Inflammatory macrophage treated with lipopolysaccharide for 1 hour (primary cell): ENCODE measurements around the gene EID1.
"Not testable (repeated sequence)": the region's sequence is repeated elsewhere in the genome, so short reads cannot be mapped to it uniquely, and the experiment has no call there.

ENCODE experiments used
- DNase-seq, 2 donors: peaks; one replicate each; pipeline ENCODE4 v3.0.0-alpha.2; 2020 to 2022

EID1 gene, protein sequence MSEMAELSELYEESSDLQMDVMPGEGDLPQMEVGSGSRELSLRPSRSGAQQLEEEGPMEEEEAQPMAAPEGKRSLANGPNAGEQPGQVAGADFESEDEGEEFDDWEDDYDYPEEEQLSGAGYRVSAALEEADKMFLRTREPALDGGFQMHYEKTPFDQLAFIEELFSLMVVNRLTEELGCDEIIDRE

GRCh38 chr15:48877630-48878595 is at the start of gene EID1:
EID1 (plus strand) TSS chr15:48878134; CDS start chr15:48878177, 43 bp downstream.
- peak; percentile 89 to 96 for DNase-seq

DNA sequence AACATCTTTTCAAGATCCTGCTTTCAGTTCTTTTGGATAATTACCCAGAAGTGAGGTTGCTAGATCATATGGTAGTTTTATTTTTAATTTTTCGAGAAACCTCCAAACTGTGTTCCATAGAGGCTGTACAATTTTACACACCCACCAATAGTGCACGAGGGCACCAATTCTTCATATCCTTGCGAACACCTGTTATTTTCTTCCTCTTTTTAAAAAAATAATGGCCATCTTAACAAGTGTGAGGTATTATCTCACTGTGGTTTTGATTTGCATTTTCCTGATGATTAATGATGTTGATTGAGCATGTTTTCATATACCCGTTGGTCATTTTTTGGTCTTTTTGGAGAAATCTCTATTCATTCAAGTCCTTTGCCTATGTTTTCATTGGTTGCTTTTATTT is 49.5 kb upstream of the EID1 start:
- no peak for DNase-seq

- no peak for DNase-seq
Measured at GRCh38 chr15:48828906-48829305, 49.0 kb upstream of the EID1 start.

GRCh38 chr15:48832648-48833047 is 45.3 kb upstream of the EID1 start:
- DNase-seq = no peak

- DNase-seq = no peak
Measured at GRCh38 chr15:48833526-48834239, 44.3 kb upstream of the EID1 start.

GRCh38 chr15:48834756-48835155 is 43.2 kb upstream of the EID1 start:
- DNase-seq = no peak

GRCh38 chr15:48842501-48842900 is 35.4 kb upstream of the EID1 start:
- no peak for DNase-seq

DNA sequence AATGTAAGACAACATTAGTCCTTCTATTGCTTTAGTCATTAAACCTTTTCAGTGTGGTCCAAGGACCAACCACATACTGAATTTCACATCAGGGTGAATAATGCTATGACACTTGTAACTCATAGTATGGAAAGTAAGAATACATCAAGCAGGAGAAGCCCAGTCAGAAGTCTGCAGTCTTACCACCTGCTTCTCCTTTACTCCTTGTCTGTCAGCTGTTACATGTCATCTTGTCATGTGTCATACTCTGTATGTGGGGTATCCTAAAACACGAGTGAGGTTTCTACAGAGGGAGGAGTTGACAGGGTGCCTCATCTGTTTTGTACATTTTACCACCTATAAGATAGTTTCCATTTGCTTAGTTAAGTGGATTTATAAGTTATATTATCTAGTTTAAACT is 32.8 kb upstream of the EID1 start:
- DNase-seq = no peak

GRCh38 chr15:48850648-48851047 is 27.3 kb upstream of the EID1 start:
- no peak for DNase-seq

DNA sequence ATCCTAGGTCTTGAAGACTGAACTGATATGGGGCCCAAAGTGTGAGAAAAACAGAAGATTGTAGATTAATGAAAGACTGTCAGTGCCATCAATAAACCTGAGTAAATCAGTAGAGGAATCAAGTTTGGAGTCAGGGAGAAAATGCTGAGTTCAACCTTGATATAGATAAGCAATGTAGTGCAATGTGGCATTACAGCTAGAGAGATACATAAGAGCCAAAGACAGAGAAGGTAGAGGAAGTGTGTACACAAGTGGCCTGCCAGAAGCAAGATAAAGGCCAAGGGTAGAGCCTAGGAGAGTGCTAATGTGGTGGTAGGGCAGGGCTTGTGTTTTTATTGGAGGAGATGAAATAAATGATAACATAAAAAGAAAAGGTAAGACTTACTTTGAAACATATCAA is 26.0 kb upstream of the EID1 start:
- no peak for DNase-seq

DNA sequence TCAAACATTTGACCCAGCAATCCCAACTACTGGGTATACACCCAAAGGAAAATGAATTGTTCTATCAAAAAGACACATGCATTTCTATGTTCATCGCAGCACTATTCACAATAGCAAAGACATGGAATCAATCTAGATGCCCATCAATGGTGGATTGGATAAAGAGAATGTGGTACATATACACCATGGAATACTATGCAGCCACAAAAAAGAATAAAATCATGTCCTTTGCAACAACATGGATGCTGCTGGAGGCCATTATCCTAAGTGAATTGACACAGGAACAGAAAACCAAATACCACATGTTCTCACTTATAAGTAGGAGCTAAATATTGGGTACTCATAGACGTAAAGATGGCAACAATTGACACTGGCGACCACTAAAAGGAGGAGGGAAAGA is 23.5 kb upstream of the EID1 start:
- DNase-seq = not testable (repeated sequence)

GRCh38 chr15:48855501-48856440 is 22.2 kb upstream of the EID1 start:
- no peak for DNase-seq

- no peak for DNase-seq
Measured at GRCh38 chr15:48856942-48857341, 21.0 kb upstream of the EID1 start.

GRCh38 chr15:48858401-48858800 is 19.5 kb upstream of the EID1 start:
- no peak for DNase-seq

GRCh38 chr15:48859426-48859825 is 18.5 kb upstream of the EID1 start:
- no peak for DNase-seq

DNA sequence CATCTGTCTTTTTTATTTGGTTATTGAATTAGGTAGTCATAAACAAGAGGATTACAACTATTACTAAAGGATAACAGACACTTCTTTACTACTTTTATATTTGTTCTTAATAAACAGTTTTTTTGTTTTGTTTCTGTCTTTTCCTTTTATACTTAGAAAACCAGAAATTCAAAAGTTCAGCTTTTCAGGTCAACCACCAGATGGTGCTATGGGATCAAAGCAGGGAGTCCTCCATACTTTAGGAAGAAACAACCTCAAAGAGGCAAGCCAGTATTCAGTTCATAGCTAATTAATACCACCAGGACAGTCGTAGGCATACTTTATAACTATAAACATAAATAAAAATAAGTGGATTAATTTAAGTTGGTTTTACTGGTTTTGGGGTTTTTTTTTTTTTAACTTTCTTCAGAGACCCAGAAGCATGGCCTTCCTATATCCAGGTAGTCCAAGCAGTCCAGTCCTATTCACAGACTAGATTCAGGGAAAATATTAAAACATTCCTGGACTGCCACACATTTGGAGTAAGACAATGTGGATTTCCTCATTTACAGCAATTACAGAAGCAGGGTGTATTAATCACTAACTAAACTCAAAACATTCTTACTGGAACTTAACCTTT is 16.0 kb upstream of the EID1 start:
- peak; percentile 50 to 72 for DNase-seq

GRCh38 chr15:48862705-48863104 is 15.2 kb upstream of the EID1 start:
- peak; percentile 12 to 38 for DNase-seq

DNA sequence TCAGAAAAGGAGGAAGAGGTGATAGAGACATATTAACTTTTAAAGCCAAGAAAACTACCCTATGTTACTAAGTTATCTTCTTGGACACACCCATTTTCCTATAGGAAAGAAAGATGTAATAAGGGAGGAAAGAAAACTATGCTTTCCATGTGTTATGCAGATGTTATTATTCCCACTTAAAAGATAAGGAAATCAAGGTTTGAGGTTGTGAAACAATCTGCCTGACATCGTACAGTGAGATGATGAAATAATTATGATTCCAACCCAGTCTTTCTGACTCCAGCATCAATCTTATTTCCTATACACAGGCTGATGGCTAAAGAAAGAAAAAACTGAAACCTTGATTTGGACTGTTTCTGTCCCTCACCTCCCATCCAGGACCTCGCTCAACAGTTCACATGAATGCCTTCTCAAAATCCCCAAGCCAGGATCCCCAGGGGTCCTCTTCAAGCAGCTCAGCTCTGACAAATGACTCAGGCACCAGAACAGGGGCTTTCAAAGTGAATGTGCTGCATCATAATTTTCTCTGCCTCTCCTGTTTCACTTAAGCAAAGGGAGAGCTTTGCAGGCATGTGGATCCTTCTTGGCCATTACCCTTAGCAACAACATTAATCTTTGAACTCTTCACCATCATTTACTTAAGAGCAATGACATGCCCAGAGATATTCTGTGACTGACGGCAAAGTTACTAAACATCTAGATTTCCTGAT is 12.4 kb upstream of the EID1 start:
- no peak for DNase-seq

GRCh38 chr15:48866141-48866563 is 11.8 kb upstream of the EID1 start:
- DNase-seq = no peak

DNA sequence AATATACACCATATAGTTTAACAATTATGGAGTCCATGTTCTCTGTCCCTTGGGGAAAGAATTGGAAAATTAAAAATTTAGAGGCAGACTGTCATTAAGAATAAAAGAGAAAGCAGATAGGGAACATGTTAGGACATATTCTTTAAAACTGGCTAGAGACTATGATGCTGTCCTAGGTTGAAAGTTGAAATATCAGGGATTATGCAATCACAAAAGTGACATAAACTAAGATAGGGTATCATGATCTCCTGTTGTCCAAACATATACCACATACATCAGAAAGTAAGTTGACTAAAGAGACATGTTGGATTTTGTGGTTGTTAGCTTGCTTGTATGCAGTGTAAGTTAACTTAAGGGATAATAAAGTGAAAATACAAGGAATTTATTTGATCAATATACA is 9.9 kb upstream of the EID1 start:
- peak in 1 of 2 donors; percentile 6 for DNase-seq

DNA sequence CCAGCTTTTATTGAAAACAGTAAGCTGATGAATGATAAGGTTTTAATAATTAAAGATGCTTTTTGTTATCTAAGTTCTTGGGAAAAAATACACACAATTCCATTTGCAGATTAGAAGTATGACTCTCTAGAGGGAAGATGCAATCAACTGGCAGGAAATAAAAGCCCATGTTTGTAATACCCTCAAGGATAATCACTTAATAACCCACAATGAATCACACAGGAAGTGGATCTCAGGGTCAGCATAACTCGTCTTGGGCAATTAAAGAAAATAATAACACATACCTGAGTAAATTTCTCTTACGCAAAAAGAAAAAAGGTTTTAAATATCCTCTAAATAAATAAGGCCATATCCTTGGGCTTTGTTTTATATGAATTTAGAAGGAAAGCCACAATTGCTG is 9.4 kb upstream of the EID1 start:
- no peak for DNase-seq
